KOPT-K1 (cell line): ENCODE results near the gene EPC2.
"Not testable (repeated sequence)": the region's sequence is repeated elsewhere in the genome, so short reads cannot be mapped to it uniquely, and the experiment has no call there.

Experiments
- H3K27ac ChIP-seq: fragments of 200-600 bp; sonication (generic); 2 replicates; pipeline ENCODE4 v1.5.1; 2016; ENCODE audit warnings: antibody characterized with exemption, mild to moderate bottlenecking, low read depth, low read length; ENCODE audit not compliant: poor library complexity, severe bottlenecking
- H3K36me3 ChIP-seq: fragments of 200-600 bp; sonication (generic); 2 replicates; pipeline ENCODE4 v1.5.1; 2017; ENCODE audit warnings: antibody characterized with exemption, mild to moderate bottlenecking, low read length, moderate library complexity; ENCODE audit not compliant: insufficient read depth
- H3K9me3 ChIP-seq: fragments of 200-600 bp; sonication (generic); 2 replicates; pipeline ENCODE4 v1.5.1; 2017; ENCODE audit warnings: antibody characterized with exemption, low read length, mild to moderate bottlenecking; ENCODE audit not compliant: insufficient read depth, poor library complexity, severe bottlenecking

The EPC2 gene

GRCh38 chr2:148650881-148651280 lies 6.3 kb downstream of the EPC2 start:
- no peaks in the 10 kb centered on the region for H3K9me3 ChIP-seq
- no peaks in the 10 kb centered on the region for H3K36me3 ChIP-seq
- no peak overlapping the region for H3K27ac ChIP-seq

- H3K9me3 ChIP-seq, result no peaks in the 10 kb centered on the region
- no peaks in the 10 kb centered on the region for H3K36me3 ChIP-seq
- H3K27ac ChIP-seq, result no peak overlapping the region
Measured at GRCh38 chr2:148651972-148652371, 7.4 kb downstream of the EPC2 start.

GRCh38 chr2:148653437-148653836 lies 8.9 kb downstream of the EPC2 start:
- Histone ChIP-seq H3K9me3 (no peaks in the 10 kb centered on the region), H3K36me3 (no peaks in the 10 kb centered on the region), H3K27ac (no peak overlapping the region)

- no peaks in the 10 kb centered on the region for H3K9me3 ChIP-seq
- H3K27ac ChIP-seq, result no peak overlapping the region
Measured at GRCh38 chr2:148654435-148654834, 9.9 kb downstream of the EPC2 start.

GRCh38 chr2:148656516-148656915 lies 12.0 kb downstream of the EPC2 start:
- Histone ChIP-seq H3K9me3 (no peaks in the 10 kb centered on the region), H3K36me3 (no peaks in the 10 kb centered on the region), H3K27ac (no peak overlapping the region)

More at GRCh38 chr2:148654435-148654834, 9.9 kb downstream of the EPC2 start:
- H3K36me3 ChIP-seq, result no peaks in the 10 kb centered on the region

- Histone ChIP-seq H3K36me3 (no peaks in the 10 kb centered on the region), H3K27ac (no peak overlapping the region), H3K9me3 (no peaks in the 10 kb centered on the region)
Measured at GRCh38 chr2:148658807-148659722, 14.5 kb downstream of the EPC2 start.

GRCh38 chr2:148660999-148661398 lies 16.4 kb downstream of the EPC2 start:
- H3K9me3 ChIP-seq, result no peaks in the 10 kb centered on the region
- no peak overlapping the region for H3K27ac ChIP-seq
- H3K36me3 ChIP-seq, result no peaks in the 10 kb centered on the region

GRCh38 chr2:148662332-148662731 lies 17.8 kb downstream of the EPC2 start:
- not testable (repeated sequence) for H3K27ac ChIP-seq, H3K36me3 ChIP-seq, H3K9me3 ChIP-seq

- Histone ChIP-seq H3K36me3 (no peaks in the 10 kb centered on the region), H3K27ac (no peak overlapping the region), H3K9me3 (no peaks in the 10 kb centered on the region)
Measured at GRCh38 chr2:148664229-148664628, 19.7 kb downstream of the EPC2 start.

GRCh38 chr2:148666555-148666954 lies 22.0 kb downstream of the EPC2 start:
- Histone ChIP-seq H3K27ac (no peak overlapping the region), H3K36me3 (no peaks in the 10 kb centered on the region), H3K9me3 (no peaks in the 10 kb centered on the region)

GRCh38 chr2:148667113-148667836 lies 22.7 kb downstream of the EPC2 start:
- Histone ChIP-seq H3K9me3 (no peaks in the 10 kb centered on the region), H3K27ac (no peak overlapping the region), H3K36me3 (no peaks in the 10 kb centered on the region)

- H3K9me3 ChIP-seq, result no peaks in the 10 kb centered on the region
- H3K36me3 ChIP-seq, result no peaks in the 10 kb centered on the region
- H3K27ac ChIP-seq, result no peak overlapping the region
Measured at GRCh38 chr2:148670773-148671172, 26.2 kb downstream of the EPC2 start.

GRCh38 chr2:148674063-148675020 lies 29.8 kb downstream of the EPC2 start:
- no peaks in the 10 kb centered on the region for H3K9me3 ChIP-seq
- H3K27ac ChIP-seq, result no peak overlapping the region
- no peaks in the 10 kb centered on the region for H3K36me3 ChIP-seq

- no peak overlapping the region for H3K27ac ChIP-seq
- H3K9me3 ChIP-seq, result no peaks in the 10 kb centered on the region
- no peaks in the 10 kb centered on the region for H3K36me3 ChIP-seq
Measured at GRCh38 chr2:148675708-148676107, 31.2 kb downstream of the EPC2 start.
